Effector memory CD8-positive, alpha-beta T cell (primary cell): ENCODE data around the gene EFS.

Experiments
- ATAC-seq: fragments of 150-1000 bp; cut with Tn5 transposase; replicated peaks from 2 replicates; pipeline ENCODE4 v1.10.0; 2021; ENCODE audit warnings: mild to moderate bottlenecking, moderate library complexity
- DNase-seq, 3 experiments: peaks; one replicate each; pipeline ENCODE4 v3.0.0; 2021
- H3K27ac Mint-ChIP-seq, 2 donors: one replicate each; pipeline ENCODE4 v1.8.0; 2022; ENCODE audit warnings: mild to moderate bottlenecking in 2 of 2, mixed read lengths in 2 of 2, moderate library complexity in 2 of 2
- H3K27me3 Mint-ChIP-seq, 2 donors: one replicate each; pipeline ENCODE4 v1.8.0; 2022; ENCODE audit warnings: mixed read lengths in 2 of 2
- H3K36me3 Mint-ChIP-seq: one replicate; pipeline ENCODE4 v1.8.0; 2022; ENCODE audit warnings: mild to moderate bottlenecking, moderate library complexity, mixed read lengths; ENCODE audit not compliant: insufficient read depth
- H3K4me1 Mint-ChIP-seq, 2 donors: one replicate each; pipeline ENCODE4 v1.8.0; 2022; ENCODE audit warnings: low read depth in 2 of 2, mixed read lengths in 2 of 2
- H3K4me3 Mint-ChIP-seq, 2 donors: one replicate each; pipeline ENCODE4 v1.8.0; 2022; ENCODE audit warnings: mild to moderate bottlenecking in 2 of 2, mixed read lengths in 2 of 2, moderate library complexity in 2 of 2
- H3K9me3 Mint-ChIP-seq, 2 donors: one replicate each; pipeline ENCODE4 v1.8.0; 2022; ENCODE audit warnings: mixed read lengths in 2 of 2

Gene EFS

GRCh38 chr14:23364164-23365035, 572 bp downstream of the EFS start:
- no peaks in the 10 kb centered on the region for H3K9me3 Mint-ChIP-seq
- no peak overlapping the region for H3K27ac Mint-ChIP-seq
- no peak for DNase-seq
- no peak for ATAC-seq
- peaks cover 4% of the 10 kb centered on the region for H3K36me3 Mint-ChIP-seq
- no peak overlapping the region for H3K4me3 Mint-ChIP-seq
- no peaks in the 10 kb centered on the region for H3K4me1 Mint-ChIP-seq
- H3K27me3 Mint-ChIP-seq = peaks cover 22 to 56% of the 10 kb centered on the region in 2 donors

- no peak for ATAC-seq
- H3K27me3 Mint-ChIP-seq = peaks cover 22 to 48% of the 10 kb centered on the region in 2 donors
Measured at GRCh38 chr14:23362200-23362599, 2.8 kb downstream of the EFS start.

DNA sequence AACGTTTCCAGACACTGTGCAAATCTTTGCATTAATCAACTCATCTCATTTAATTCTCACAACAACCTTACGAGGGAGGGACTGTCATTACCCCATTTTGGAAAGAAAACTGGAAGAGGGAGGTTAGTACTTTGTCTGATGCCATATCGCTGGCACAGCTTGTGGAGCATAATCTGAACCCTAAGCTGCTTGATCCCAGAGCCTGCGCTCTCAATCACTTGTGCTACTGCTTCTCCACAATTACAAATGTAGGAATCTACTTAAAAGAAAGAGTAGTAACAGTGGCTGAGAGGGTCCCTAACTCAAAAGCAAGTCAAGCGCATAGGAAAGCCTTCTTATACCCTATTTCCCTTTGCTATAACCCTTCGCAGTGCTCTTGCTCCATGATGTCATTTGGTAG, 3.2 kb downstream of the EFS start:
- H3K27ac Mint-ChIP-seq = no peak overlapping the region
- H3K4me1 Mint-ChIP-seq = no peaks in the 10 kb centered on the region
- peaks cover 18 to 44% of the 10 kb centered on the region in 2 donors for H3K27me3 Mint-ChIP-seq
- no peaks in the 10 kb centered on the region for H3K9me3 Mint-ChIP-seq
- no peak overlapping the region for H3K4me3 Mint-ChIP-seq
- H3K36me3 Mint-ChIP-seq = peaks cover 4% of the 10 kb centered on the region
- ATAC-seq (no peak), DNase-seq (no peak)

More at GRCh38 chr14:23362200-23362599, 2.8 kb downstream of the EFS start:
- no peak for DNase-seq
- no peaks in the 10 kb centered on the region for H3K4me1 Mint-ChIP-seq
- peaks cover 4% of the 10 kb centered on the region for H3K36me3 Mint-ChIP-seq
- no peak overlapping the region for H3K27ac Mint-ChIP-seq
- no peaks in the 10 kb centered on the region for H3K9me3 Mint-ChIP-seq
- H3K4me3 Mint-ChIP-seq = no peak overlapping the region

- H3K4me3 Mint-ChIP-seq = no peak overlapping the region
- ATAC-seq (no peak), DNase-seq (no peak)
- H3K4me1 Mint-ChIP-seq = no peaks in the 10 kb centered on the region
- H3K9me3 Mint-ChIP-seq = no peaks in the 10 kb centered on the region
- H3K27me3 Mint-ChIP-seq = peaks cover 18 to 43% of the 10 kb centered on the region in 2 donors
- no peak overlapping the region for H3K27ac Mint-ChIP-seq
- peaks cover 4% of the 10 kb centered on the region for H3K36me3 Mint-ChIP-seq
Measured at GRCh38 chr14:23361320-23361719, 3.7 kb downstream of the EFS start.

DNA sequence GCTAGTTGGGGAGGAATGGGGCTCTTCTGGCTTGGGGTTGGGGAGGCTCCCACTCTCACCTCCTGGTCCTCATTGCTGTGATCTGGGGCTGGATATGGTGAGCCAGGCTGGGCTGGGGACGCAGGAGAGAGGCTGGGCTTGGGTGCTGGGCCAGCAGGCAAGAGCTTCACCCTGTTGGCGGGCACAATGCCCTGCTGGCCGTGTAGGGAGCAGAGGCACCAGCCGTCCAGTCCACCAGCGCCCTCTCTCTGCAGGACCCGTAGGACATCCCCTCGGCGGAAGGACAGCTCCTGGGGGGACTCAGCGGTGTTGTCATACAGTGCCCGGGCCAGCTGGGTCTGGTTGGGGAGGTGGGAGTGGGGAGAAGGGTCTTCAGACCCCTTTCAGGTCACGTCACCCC, 4.5 kb downstream of the EFS start:
- Mint-ChIP-seq H3K4me3 (no peak overlapping the region), H3K27me3 (peaks cover 26 to 48% of the 10 kb centered on the region in 2 donors)

DNA sequence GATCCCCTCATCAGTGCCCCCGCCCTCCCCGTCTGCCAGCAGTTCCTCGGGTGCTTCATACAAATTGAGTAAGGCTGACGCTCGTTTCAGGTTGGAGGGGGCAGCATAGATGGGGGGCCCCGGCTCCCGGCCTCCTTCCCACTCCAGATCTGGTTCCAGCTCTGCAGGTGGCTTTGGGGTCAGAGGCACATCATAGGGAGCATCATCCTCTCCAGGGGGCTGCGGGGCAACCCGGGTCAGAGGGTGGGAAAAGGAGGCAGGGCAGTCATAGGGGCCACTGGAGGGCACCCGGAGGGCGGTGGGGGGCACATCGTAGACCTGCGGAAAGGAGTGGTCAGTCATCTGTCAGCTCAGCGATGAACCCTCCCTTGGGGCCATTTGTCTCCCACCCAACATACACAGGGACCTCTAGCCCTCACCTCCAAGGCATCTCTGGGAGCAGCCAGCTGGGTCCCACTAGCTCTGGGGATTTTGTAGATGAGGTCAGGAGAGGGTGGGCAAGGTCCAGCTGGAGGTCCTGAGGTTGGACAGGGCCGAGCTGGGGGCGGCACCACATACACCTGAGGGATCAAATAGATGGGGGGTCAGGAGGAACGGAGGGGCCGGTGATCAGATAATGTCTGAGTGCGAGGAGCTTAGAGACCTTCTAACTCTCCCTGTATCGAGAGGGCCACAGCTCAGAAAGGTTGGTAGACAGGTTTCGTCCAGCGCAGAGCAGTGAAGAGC, 5.1 kb downstream of the EFS start:
- Mint-ChIP-seq H3K9me3 (no peaks in the 10 kb centered on the region), H3K4me3 (no peak overlapping the region), H3K4me1 (no peaks in the 10 kb centered on the region), H3K27ac (no peak overlapping the region), H3K36me3 (peaks cover 4% of the 10 kb centered on the region), H3K27me3 (peaks cover 31 to 51% of the 10 kb centered on the region in 2 donors)
- DNase-seq (no peak), ATAC-seq (no peak)

More for the DNA sequence above, 4.5 kb downstream of the EFS start:
- Mint-ChIP-seq H3K9me3 (no peaks in the 10 kb centered on the region), H3K4me1 (no peaks in the 10 kb centered on the region), H3K27ac (no peak overlapping the region), H3K36me3 (peaks cover 4% of the 10 kb centered on the region)
- DNase-seq = no peak
- ATAC-seq = no peak

DNA sequence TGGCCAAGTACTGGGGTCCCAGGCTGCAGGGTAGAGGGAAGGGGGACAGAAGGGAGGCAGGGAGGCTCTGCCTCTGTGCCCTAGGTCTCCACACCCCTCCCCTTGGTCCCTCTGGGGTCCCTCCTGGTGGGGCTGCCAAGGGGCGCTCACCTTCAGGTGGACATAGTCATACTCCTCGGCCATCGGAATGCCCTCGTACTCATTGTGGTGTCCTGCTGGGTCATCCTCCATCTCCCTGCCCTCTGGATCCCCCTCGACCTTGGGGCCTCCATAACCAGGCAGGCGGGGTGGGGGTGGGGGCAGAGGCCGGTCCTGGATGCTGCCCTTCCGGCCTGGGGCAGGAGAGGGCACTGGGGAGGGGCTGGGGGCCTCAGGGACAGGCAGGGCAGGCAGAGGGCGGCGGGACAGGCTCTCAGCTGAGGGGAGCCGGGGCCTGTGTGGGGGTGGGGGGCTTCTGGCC, 5.8 kb downstream of the EFS start:
- ATAC-seq = no peak
- peaks cover 31 to 51% of the 10 kb centered on the region in 2 donors for H3K27me3 Mint-ChIP-seq
- DNase-seq = no peak

GRCh38 chr14:23358553-23359166, 6.3 kb downstream of the EFS start:
- Mint-ChIP-seq H3K27me3 (peaks cover 36 to 51% of the 10 kb centered on the region in 2 donors), H3K27ac (no peak overlapping the region), H3K9me3 (no peaks in the 10 kb centered on the region), H3K4me3 (no peak overlapping the region), H3K36me3 (peaks cover 4% of the 10 kb centered on the region), H3K4me1 (no peaks in the 10 kb centered on the region)
- DNase-seq (no peak), ATAC-seq (no peak)

More for the DNA sequence above, 5.8 kb downstream of the EFS start:
- no peaks in the 10 kb centered on the region for H3K9me3 Mint-ChIP-seq
- no peaks in the 10 kb centered on the region for H3K4me1 Mint-ChIP-seq
- H3K36me3 Mint-ChIP-seq = peaks cover 4% of the 10 kb centered on the region
- no peak overlapping the region for H3K27ac Mint-ChIP-seq
- no peak overlapping the region for H3K4me3 Mint-ChIP-seq

DNA sequence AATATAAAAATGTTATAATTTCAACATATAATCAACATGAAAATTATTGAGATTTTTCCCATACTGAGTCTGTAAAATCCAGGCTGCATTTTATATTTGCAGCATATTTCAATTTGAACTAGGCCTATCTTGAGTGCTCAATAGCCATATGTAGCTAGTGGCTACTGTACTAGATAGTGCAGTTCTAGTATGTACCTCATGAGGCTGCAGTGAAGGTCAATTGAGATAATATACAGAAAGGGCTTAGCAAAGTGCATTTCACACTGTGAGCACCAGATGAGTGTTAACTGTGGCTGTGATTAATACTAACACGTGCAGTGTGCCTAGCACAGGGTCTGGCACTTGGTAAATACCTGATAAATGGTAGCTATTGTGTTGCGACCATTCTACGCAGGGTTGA, 6.9 kb downstream of the EFS start:
- Mint-ChIP-seq H3K9me3 (no peaks in the 10 kb centered on the region), H3K27ac (no peak overlapping the region), H3K36me3 (peaks cover 4% of the 10 kb centered on the region), H3K4me1 (peaks cover 0 to under 1% of the 10 kb centered on the region in 2 donors), H3K4me3 (no peak overlapping the region), H3K27me3 (peaks cover 42 to 57% of the 10 kb centered on the region in 2 donors)
- ATAC-seq (no peak), DNase-seq (no peak)

- Mint-ChIP-seq H3K27me3 (peaks cover 46 to 62% of the 10 kb centered on the region in 2 donors), H3K4me3 (no peak overlapping the region), H3K36me3 (peaks cover 3% of the 10 kb centered on the region), H3K4me1 (peaks cover 0 to 3% of the 10 kb centered on the region in 2 donors), H3K9me3 (no peaks in the 10 kb centered on the region), H3K27ac (no peak overlapping the region)
- ATAC-seq = no peak
- no peak for DNase-seq
Measured at GRCh38 chr14:23357261-23357660, 7.7 kb downstream of the EFS start.

DNA sequence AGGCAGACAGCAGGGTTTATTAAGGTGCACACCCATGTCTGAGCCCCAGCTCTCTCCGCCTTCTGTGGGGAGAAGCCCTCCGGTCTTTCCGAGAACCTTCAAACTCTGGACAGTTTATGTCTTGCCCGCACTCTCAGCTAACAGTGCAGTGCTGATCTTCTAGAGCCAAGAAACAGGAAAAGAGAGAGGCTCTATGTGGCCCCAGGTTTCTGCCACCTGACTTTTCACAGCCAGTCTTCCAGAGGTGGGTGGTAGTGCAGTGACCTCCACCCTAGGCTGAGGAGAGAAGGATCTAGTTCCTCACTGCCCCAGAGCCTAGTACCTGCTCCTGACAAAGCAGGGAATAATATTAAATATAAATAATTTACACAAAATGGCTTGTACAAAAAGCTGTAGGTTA, 8.3 kb downstream of the EFS start:
- Mint-ChIP-seq H3K27ac (peak overlapping the region in 1 of 2 donors; percentile 6), H3K4me3 (no peak overlapping the region), H3K36me3 (peaks cover 3% of the 10 kb centered on the region), H3K4me1 (peaks cover 0 to 3% of the 10 kb centered on the region in 2 donors), H3K27me3 (peaks cover 46 to 63% of the 10 kb centered on the region in 2 donors), H3K9me3 (no peaks in the 10 kb centered on the region)
- DNase-seq = no peak
- no peak for ATAC-seq

DNA sequence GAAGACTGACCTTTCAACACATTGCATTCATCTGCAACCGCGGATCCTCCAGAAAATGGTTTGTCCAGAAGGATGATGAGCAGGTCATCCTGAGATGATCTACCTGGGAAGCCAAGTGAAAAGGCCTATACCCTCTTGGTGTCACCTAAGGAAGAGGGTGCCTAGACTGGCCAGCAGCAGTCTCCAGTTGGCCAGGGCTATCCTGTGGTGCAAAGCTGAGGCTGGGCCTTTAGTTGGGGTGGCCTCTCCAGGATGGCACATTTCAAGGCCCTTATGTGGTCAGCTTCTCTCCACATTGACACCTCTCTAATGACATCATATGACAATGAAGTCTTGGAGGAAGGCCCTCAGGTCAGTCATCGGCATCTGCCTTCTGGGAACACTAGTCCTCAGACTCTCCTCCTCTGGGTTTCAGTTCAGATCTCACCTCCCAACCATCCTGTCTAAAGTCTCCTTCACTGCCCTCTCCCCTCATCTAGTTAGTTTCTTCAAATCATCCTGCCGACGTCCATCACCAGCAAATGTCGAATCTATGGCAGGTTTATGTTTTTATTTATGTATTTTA, 9.0 kb downstream of the EFS start:
- peaks cover 3 to 8% of the 10 kb centered on the region in 2 donors for H3K4me1 Mint-ChIP-seq
- no peak for ATAC-seq
- H3K27me3 Mint-ChIP-seq = peaks cover 51 to 70% of the 10 kb centered on the region in 2 donors
- H3K36me3 Mint-ChIP-seq = peaks cover 3% of the 10 kb centered on the region
- no peak overlapping the region for H3K4me3 Mint-ChIP-seq
- DNase-seq = no peak
- no peaks in the 10 kb centered on the region for H3K9me3 Mint-ChIP-seq
- peak overlapping the region in 1 of 2 donors; percentile 6 for H3K27ac Mint-ChIP-seq

- no peak for DNase-seq
- no peak overlapping the region for H3K4me3 Mint-ChIP-seq
- H3K4me1 Mint-ChIP-seq = peaks cover 3 to 8% of the 10 kb centered on the region in 2 donors
- H3K9me3 Mint-ChIP-seq = no peaks in the 10 kb centered on the region
- no peak for ATAC-seq
- H3K36me3 Mint-ChIP-seq = peaks cover 4% of the 10 kb centered on the region
- H3K27ac Mint-ChIP-seq = no peak overlapping the region
- H3K27me3 Mint-ChIP-seq = peaks cover 61 to 73% of the 10 kb centered on the region in 2 donors
Measured at GRCh38 chr14:23354990-23355389, 10.0 kb downstream of the EFS start.
